ENCODE measurements around the gene OSTN.

GRCh38 chr3:191165802-191166201 is 33.2 kb upstream of the OSTN start:
- TF ChIP-seq CEBPB (IDR thresholded peaks at IDR 0.05; ENCODE audit: low read depth) = no peak
- no peak for TF ChIP-seq YY1 (IDR thresholded peaks at IDR 0.05; ENCODE audit: extremely low read depth, insufficient replicate concordance, low read depth, low read length)
- no peak for TF ChIP-seq JUND (IDR thresholded peaks at IDR 0.05)
- no peak for TF ChIP-seq ZNF274 (IDR thresholded peaks at IDR 0.05; ENCODE audit: low read depth, low read length)
- TF ChIP-seq CTCF (IDR thresholded peaks at IDR 0.05 in 2 of 3, conservative IDR thresholded peaks at IDR 0.05 in 1 of 3; ENCODE audit: borderline replicate concordance in 1 of 3, insufficient read depth in 1 of 3, low read depth in 2 of 3, low read length in 2 of 3) = no peak
- no peak for TF ChIP-seq POLR2A (IDR thresholded peaks at IDR 0.05; ENCODE audit: borderline replicate concordance, extremely low read depth, insufficient read depth, insufficient read length)
- no peak for TF ChIP-seq ATF3 (IDR thresholded peaks at IDR 0.05)
- no peak for TF ChIP-seq ZFX (IDR thresholded peaks at IDR 0.05)
- no peak for TF ChIP-seq ZBTB33 (IDR thresholded peaks at IDR 0.05; ENCODE audit: extremely low read depth, insufficient replicate concordance, low read length)
- no peak for TF ChIP-seq TCF7L2 (IDR thresholded peaks at IDR 0.05; ENCODE audit: borderline replicate concordance, extremely low read depth, insufficient read depth, insufficient read length)
- no peak for TF ChIP-seq EZH2phosphoT487 (IDR thresholded peaks at IDR 0.05; ENCODE audit: borderline replicate concordance)
- no peak for TF ChIP-seq SIN3A (IDR thresholded peaks at IDR 0.05; ENCODE audit: low read depth)
- no peak for TF ChIP-seq EGR1 (IDR thresholded peaks at IDR 0.05; ENCODE audit: low read depth)

All from HCT116 (cell line).